HG03108 (cell line): ENCODE data around the gene ZMIZ1.

Experiments used
- ATAC-seq: cut with Tn5 transposase; IDR thresholded peaks from one replicate; pipeline ENCODE4 v1.9.1; 2021; ENCODE audit warnings: moderate library complexity; ENCODE audit not compliant: unreplicated experiment

Gene ZMIZ1

GRCh38 chr10:79250259-79250658, 181.5 kb downstream of the ZMIZ1 start:
- ATAC-seq = peak; percentile 29

GRCh38 chr10:79252450-79252849, 183.7 kb downstream of the ZMIZ1 start:
- ATAC-seq = no peak

GRCh38 chr10:79252971-79253370, 184.2 kb downstream of the ZMIZ1 start:
- ATAC-seq = no peak

- ATAC-seq = no peak
Observed at GRCh38 chr10:79253704-79254103, 184.9 kb downstream of the ZMIZ1 start.

- ATAC-seq = no peak
Observed at GRCh38 chr10:79254333-79255006, 185.7 kb downstream of the ZMIZ1 start.

GRCh38 chr10:79255007-79255507, 186.3 kb downstream of the ZMIZ1 start:
- no peak for ATAC-seq

GRCh38 chr10:79256264-79256806, 187.6 kb downstream of the ZMIZ1 start:
- no peak for ATAC-seq

- ATAC-seq = no peak
Observed at GRCh38 chr10:79258894-79259293, 190.1 kb downstream of the ZMIZ1 start.

- no peak for ATAC-seq
Observed at GRCh38 chr10:79259834-79260233, 191.1 kb downstream of the ZMIZ1 start.

- ATAC-seq = no peak
Observed at GRCh38 chr10:79260811-79261740, 192.3 kb downstream of the ZMIZ1 start.

- no peak for ATAC-seq
Observed at GRCh38 chr10:79262131-79262530, 193.4 kb downstream of the ZMIZ1 start.

- ATAC-seq = no peak
Observed at GRCh38 chr10:79262959-79263746, 194.4 kb downstream of the ZMIZ1 start.

- ATAC-seq = no peak
Observed at GRCh38 chr10:79263939-79264338, 195.2 kb downstream of the ZMIZ1 start.

- ATAC-seq = no peak
Observed at GRCh38 chr10:79264942-79265341, 196.2 kb downstream of the ZMIZ1 start.

GRCh38 chr10:79266084-79266483, 197.3 kb downstream of the ZMIZ1 start:
- ATAC-seq = peak; percentile 22

GRCh38 chr10:79266543-79267312, 198.0 kb downstream of the ZMIZ1 start:
- ATAC-seq = peak; percentile 78

- ATAC-seq = no peak
Observed at GRCh38 chr10:79267499-79267898, 198.7 kb downstream of the ZMIZ1 start.

- ATAC-seq = no peak
Observed at GRCh38 chr10:79268161-79268601, 199.4 kb downstream of the ZMIZ1 start.

GRCh38 chr10:79268742-79269141, 200.0 kb downstream of the ZMIZ1 start:
- ATAC-seq = no peak

GRCh38 chr10:79269443-79269842, 200.7 kb downstream of the ZMIZ1 start:
- no peak for ATAC-seq
